ENCODE results near the gene PKN1. TPM values are rescaled to one million over a fixed set of nuclear protein-coding genes. Genes with fewer than 3 reads are reported as not detected.
"Not testable (repeated sequence)": the region's sequence is repeated elsewhere in the genome, so short reads cannot be mapped to it uniquely, and the experiment has no call there.

The PKN1 gene
- total RNA-seq, 1 donor from 2014 or later = 207 TPM

DNA sequence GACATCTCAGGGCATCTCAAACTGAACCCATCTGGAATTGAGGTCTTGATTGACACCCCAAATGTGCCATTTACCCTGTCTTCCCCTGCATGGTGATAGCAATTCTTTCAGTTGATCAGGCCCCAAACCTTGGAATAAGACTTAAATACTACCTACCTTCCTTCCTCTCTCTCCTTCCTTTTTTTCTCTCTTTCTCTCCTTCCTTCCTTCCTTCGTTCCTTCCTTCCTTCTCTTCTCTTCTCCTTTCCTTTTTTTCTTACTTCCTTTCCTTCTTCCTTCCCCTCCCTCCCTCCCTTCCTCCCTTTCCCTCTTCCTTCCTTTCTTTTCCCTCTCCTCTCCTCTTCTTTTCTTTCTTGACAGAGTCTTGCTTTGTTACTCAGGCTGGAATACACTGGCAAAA lies 70.2 kb downstream of the PKN1 start:
- H3K27ac Mint-ChIP-seq (ENCODE audit: unreplicated experiment) = peak overlapping the region; percentile 16
- no peak overlapping the region for H3K4me3 Mint-ChIP-seq (ENCODE audit: unreplicated experiment)
- no peaks in the 10 kb centered on the region for H3K36me3 Mint-ChIP-seq (ENCODE audit: low read depth, unreplicated experiment)

GRCh38 chr19:14504575-14504974 lies 71.5 kb downstream of the PKN1 start:
- not testable (repeated sequence) for H3K9me3 Mint-ChIP-seq (ENCODE audit: unreplicated experiment); H3K4me3 Mint-ChIP-seq (ENCODE audit: unreplicated experiment); H3K27ac Mint-ChIP-seq (ENCODE audit: unreplicated experiment); H3K36me3 Mint-ChIP-seq (ENCODE audit: low read depth, unreplicated experiment); H3K27me3 Mint-ChIP-seq (ENCODE audit: unreplicated experiment); H3K4me1 Mint-ChIP-seq (ENCODE audit: unreplicated experiment); DNase-seq (ENCODE audit: low spot score)

More for the DNA sequence above, 70.2 kb downstream of the PKN1 start:
- no peaks in the 10 kb centered on the region for H3K4me1 Mint-ChIP-seq (ENCODE audit: unreplicated experiment)
- no peak for TF ChIP-seq CTCF (IDR thresholded peaks at IDR 0.05; ENCODE audit: unreplicated experiment)
- peaks cover 3% of the 10 kb centered on the region for H3K27me3 Mint-ChIP-seq (ENCODE audit: unreplicated experiment)
- no peaks in the 10 kb centered on the region for H3K9me3 Mint-ChIP-seq (ENCODE audit: unreplicated experiment)
- DNase-seq (ENCODE audit: low spot score) = no peak

GRCh38 chr19:14505488-14506239 lies 72.6 kb downstream of the PKN1 start:
- peak; percentile 82 for DNase-seq (ENCODE audit: low spot score)
- TF ChIP-seq CTCF (IDR thresholded peaks at IDR 0.05; ENCODE audit: unreplicated experiment) = peak; percentile 78
- Mint-ChIP-seq H3K36me3 (ENCODE audit: low read depth, unreplicated experiment) (no peaks in the 10 kb centered on the region), H3K9me3 (ENCODE audit: unreplicated experiment) (no peaks in the 10 kb centered on the region), H3K27me3 (ENCODE audit: unreplicated experiment) (peaks cover 3% of the 10 kb centered on the region), H3K4me1 (ENCODE audit: unreplicated experiment) (no peaks in the 10 kb centered on the region), H3K27ac (ENCODE audit: unreplicated experiment) (no peak overlapping the region), H3K4me3 (ENCODE audit: unreplicated experiment) (no peak overlapping the region)

- Mint-ChIP-seq H3K36me3 (ENCODE audit: low read depth, unreplicated experiment) (no peaks in the 10 kb centered on the region), H3K27me3 (ENCODE audit: unreplicated experiment) (peaks cover 3% of the 10 kb centered on the region), H3K4me1 (ENCODE audit: unreplicated experiment) (no peaks in the 10 kb centered on the region), H3K9me3 (ENCODE audit: unreplicated experiment) (no peaks in the 10 kb centered on the region), H3K4me3 (ENCODE audit: unreplicated experiment) (no peak overlapping the region), H3K27ac (ENCODE audit: unreplicated experiment) (no peak overlapping the region)
- DNase-seq (ENCODE audit: low spot score) = no peak
- TF ChIP-seq CTCF (IDR thresholded peaks at IDR 0.05; ENCODE audit: unreplicated experiment) = no peak
Observed at GRCh38 chr19:14507704-14508542, 74.8 kb downstream of the PKN1 start.

- no peak overlapping the region for H3K4me3 Mint-ChIP-seq (ENCODE audit: unreplicated experiment)
- no peak for TF ChIP-seq CTCF (IDR thresholded peaks at IDR 0.05; ENCODE audit: unreplicated experiment)
- no peak for DNase-seq (ENCODE audit: low spot score)
- H3K27me3 Mint-ChIP-seq (ENCODE audit: unreplicated experiment) = peaks cover 2% of the 10 kb centered on the region
- H3K27ac Mint-ChIP-seq (ENCODE audit: unreplicated experiment) = no peak overlapping the region
- no peaks in the 10 kb centered on the region for H3K9me3 Mint-ChIP-seq (ENCODE audit: unreplicated experiment)
- peaks cover 11% of the 10 kb centered on the region for H3K36me3 Mint-ChIP-seq (ENCODE audit: low read depth, unreplicated experiment)
- H3K4me1 Mint-ChIP-seq (ENCODE audit: unreplicated experiment) = peaks cover 7% of the 10 kb centered on the region
Observed at GRCh38 chr19:14510311-14511228, 77.5 kb downstream of the PKN1 start.

Measured in endothelial cell (in vitro differentiated cells).